PFSK-1 (cell line): ENCODE measurements around the gene USP13.

Source experiments
- FOXP2 ChIP-seq: optimal IDR thresholded peaks from 2 replicates; pipeline ENCODE3; 2011; ENCODE audit warnings: borderline replicate concordance, control low read depth, inconsistent platforms; ENCODE audit not compliant: insufficient read depth; ENCODE audit errors: extremely low read length, extremely low read depth
- POLR2AphosphoS5 ChIP-seq: IDR thresholded peaks from 2 replicates; pipeline ENCODE4 v1.6.1; 2012; ENCODE audit warnings: low read depth, mild to moderate bottlenecking, control low read depth, low read length, moderate library complexity
- REST ChIP-seq, 2 experiments: IDR thresholded peaks; 2 replicates each; pipeline versions ENCODE4 v1.6.1 to v1.8.0; 2011 to 2012; ENCODE audit warnings: low read depth in 2 of 2, low read length in 2 of 2, control low read depth in 1 of 2, inconsistent platforms in 1 of 2, mild to moderate bottlenecking in 1 of 2, moderate library complexity in 1 of 2; ENCODE audit not compliant: insufficient read depth in 1 of 2
- SIN3A ChIP-seq: IDR thresholded peaks from 2 replicates; pipeline ENCODE4 v1.6.1; 2012; ENCODE audit warnings: mild to moderate bottlenecking, low read length, moderate library complexity, borderline replicate concordance; ENCODE audit not compliant: insufficient read depth
- TAF1 ChIP-seq: IDR thresholded peaks from 2 replicates; pipeline ENCODE4 v1.6.1; 2012; ENCODE audit warnings: low read length, control low read depth, borderline replicate concordance; ENCODE audit not compliant: insufficient read depth

The USP13 gene

GRCh38 chr3:179651687-179652446 lies 973 bp upstream of the USP13 start:
- TF ChIP-seq REST (IDR thresholded peaks at IDR 0.05; ENCODE audit: insufficient read depth in 1 of 2, low read depth in 2 of 2, low read length in 2 of 2) (no peak), SIN3A (no peak), FOXP2 (no peak), POLR2AphosphoS5 (no peak), TAF1 (no peak)

GRCh38 chr3:179653096-179653797 lies 407 bp downstream of the USP13 start:
- TF ChIP-seq POLR2AphosphoS5, result no peak; the same call in 1 of the 2 replicates
- no peak for TF ChIP-seq SIN3A
- no peak for TF ChIP-seq FOXP2
- TF ChIP-seq TAF1, result no peak; the same call in 1 of the 2 replicates
- no peak for TF ChIP-seq REST (IDR thresholded peaks at IDR 0.05; ENCODE audit: insufficient read depth in 1 of 2, low read depth in 2 of 2, low read length in 2 of 2)

- TF ChIP-seq TAF1 (no peak), SIN3A (no peak), POLR2AphosphoS5 (no peak), FOXP2 (no peak), REST (IDR thresholded peaks at IDR 0.05; ENCODE audit: insufficient read depth in 1 of 2, low read depth in 2 of 2, low read length in 2 of 2) (no peak)
These were observed 2.4 kb downstream of the USP13 start for GRCh38 chr3:179655236-179655635.

GRCh38 chr3:179658606-179659005 lies 5.8 kb downstream of the USP13 start:
- no peak for TF ChIP-seq REST (IDR thresholded peaks at IDR 0.05; ENCODE audit: insufficient read depth in 1 of 2, low read depth in 2 of 2, low read length in 2 of 2)
